ENCODE data around the gene ZC3H12D.

- TF ChIP-seq POLR2A (IDR thresholded peaks at IDR 0.05) (no peak), EP300 (IDR thresholded peaks at IDR 0.05) (no peak)
Measured at GRCh38 chr6:149477544-149477943, 7.3 kb downstream of the ZC3H12D start.

Data from upper lobe of left lung (tissue), 4 donors.